ENCODE data around the gene NLGN3.

The NLGN3 gene

GRCh38 chrX:71154641-71155040, 10.0 kb downstream of the NLGN3 start:
- H3K4me3 ChIP-seq (ENCODE audit: control insufficient read depth, low read depth, low read length) = no peak overlapping the region
- TF ChIP-seq CTCF (IDR thresholded peaks at IDR 0.05; ENCODE audit: control insufficient read depth, insufficient read depth, low read depth, low read length, missing control alignments) = no peak
- DNase-seq (ENCODE audit: low read depth) = no peak

GRCh38 chrX:71158603-71159002, 14.0 kb downstream of the NLGN3 start:
- DNase-seq (ENCODE audit: low read depth) = no peak
- H3K4me3 ChIP-seq (ENCODE audit: control insufficient read depth, low read depth, low read length) = no peak overlapping the region
- no peak for TF ChIP-seq CTCF (IDR thresholded peaks at IDR 0.05; ENCODE audit: control insufficient read depth, insufficient read depth, low read depth, low read length, missing control alignments)

- no peak for DNase-seq (ENCODE audit: low read depth)
- no peak for TF ChIP-seq CTCF (IDR thresholded peaks at IDR 0.05; ENCODE audit: control insufficient read depth, insufficient read depth, low read depth, low read length, missing control alignments)
- no peak overlapping the region for H3K4me3 ChIP-seq (ENCODE audit: control insufficient read depth, low read depth, low read length)
Measured at GRCh38 chrX:71159335-71159734, 14.7 kb downstream of the NLGN3 start.

GRCh38 chrX:71160475-71160874, 15.8 kb downstream of the NLGN3 start:
- DNase-seq (ENCODE audit: low read depth) = no peak
- TF ChIP-seq CTCF (IDR thresholded peaks at IDR 0.05; ENCODE audit: control insufficient read depth, insufficient read depth, low read depth, low read length, missing control alignments) = no peak

GRCh38 chrX:71162981-71163380, 18.3 kb downstream of the NLGN3 start:
- DNase-seq (ENCODE audit: low read depth) = no peak
- no peak overlapping the region for H3K4me3 ChIP-seq (ENCODE audit: control insufficient read depth, low read depth, low read length)
- TF ChIP-seq CTCF (IDR thresholded peaks at IDR 0.05; ENCODE audit: control insufficient read depth, insufficient read depth, low read depth, low read length, missing control alignments) = no peak

More at GRCh38 chrX:71160475-71160874, 15.8 kb downstream of the NLGN3 start:
- no peak overlapping the region for H3K4me3 ChIP-seq (ENCODE audit: control insufficient read depth, low read depth, low read length)

GRCh38 chrX:71164071-71164470, 19.4 kb downstream of the NLGN3 start:
- DNase-seq (ENCODE audit: low read depth) = no peak
- no peak for TF ChIP-seq CTCF (IDR thresholded peaks at IDR 0.05; ENCODE audit: control insufficient read depth, insufficient read depth, low read depth, low read length, missing control alignments)
- H3K4me3 ChIP-seq (ENCODE audit: control insufficient read depth, low read depth, low read length) = no peak overlapping the region

- H3K4me3 ChIP-seq (ENCODE audit: control insufficient read depth, low read depth, low read length) = no peak overlapping the region
- TF ChIP-seq CTCF (IDR thresholded peaks at IDR 0.05; ENCODE audit: control insufficient read depth, insufficient read depth, low read depth, low read length, missing control alignments) = no peak
- no peak for DNase-seq (ENCODE audit: low read depth)
Measured at GRCh38 chrX:71166461-71166860, 21.8 kb downstream of the NLGN3 start.

Measured in AG09309 (cell line).